Fibroblast of lung (primary cell): ENCODE results near the gene HAUS5. TPM values are rescaled to one million over a fixed set of nuclear protein-coding genes. Genes with fewer than 3 reads are reported as not detected.
A peak's percentile ranks its signal among the peaks of the same experiment; 100 is the strongest.

ENCODE experiments used
- DNase-seq, 2 donors: peaks; one replicate each; pipeline versions ENCODE4 v3.0.0 to v3.0.0-alpha.2; 2010; ENCODE audit warnings: low read depth in 2 of 2
- H2AFZ ChIP-seq: 2 replicates; pipeline ENCODE4 v1.5.1; 2012; ENCODE audit warnings: low read length, control low read depth, inconsistent platforms
- H3K27ac ChIP-seq: 2 replicates; pipeline ENCODE4 v1.5.1; 2011; ENCODE audit warnings: low read length, control low read depth; ENCODE audit not compliant: insufficient read depth
- H3K27me3 ChIP-seq: 2 replicates; pipeline ENCODE4 v1.5.1; 2011; ENCODE audit warnings: mild to moderate bottlenecking, low read length; ENCODE audit not compliant: control insufficient read depth, insufficient read depth
- H3K36me3 ChIP-seq: 2 replicates; pipeline ENCODE4 v1.5.1; 2011; ENCODE audit warnings: low read length; ENCODE audit not compliant: control insufficient read depth, insufficient read depth
- H3K4me1 ChIP-seq: 2 replicates; pipeline ENCODE4 v1.5.1; 2011; ENCODE audit warnings: low read length; ENCODE audit not compliant: control insufficient read depth, insufficient read depth; ENCODE audit errors: extremely low read depth
- H3K4me2 ChIP-seq: 2 replicates; pipeline ENCODE4 v1.5.1; 2011; ENCODE audit warnings: low read length, control low read depth; ENCODE audit not compliant: insufficient read depth; ENCODE audit errors: extremely low read depth
- H3K4me3 ChIP-seq, 4 experiments: fragments of 200-600 bp in 1 of 4; sonication (generic) in 1 of 4; replicated peaks in 1 of 4; 2 replicates each; pipeline ENCODE4 v1.5.1; 2011 to 2016; ENCODE audit warnings: low read length in 4 of 4, low read depth in 3 of 4, mild to moderate bottlenecking in 3 of 4, control low read depth in 2 of 4, inconsistent platforms in 1 of 4, mixed read lengths in 1 of 4; ENCODE audit not compliant: insufficient read depth in 1 of 4; ENCODE audit errors: control extremely low read depth in 1 of 4
- H3K79me2 ChIP-seq: 2 replicates; pipeline ENCODE4 v1.5.1; 2012; ENCODE audit warnings: mild to moderate bottlenecking, low read length, inconsistent platforms; ENCODE audit not compliant: control insufficient read depth, insufficient read depth
- H3K9ac ChIP-seq: 2 replicates; pipeline ENCODE4 v1.5.1; 2011; ENCODE audit warnings: mild to moderate bottlenecking, low read length, control low read depth; ENCODE audit not compliant: insufficient read depth
- H3K9me3 ChIP-seq: 2 replicates; pipeline ENCODE4 v1.5.1; 2012; ENCODE audit warnings: low read depth, low read length; ENCODE audit not compliant: control insufficient read depth, insufficient read depth
- H4K20me1 ChIP-seq: 2 replicates; pipeline ENCODE4 v1.5.1; 2011; ENCODE audit warnings: low read length; ENCODE audit not compliant: control insufficient read depth, insufficient read depth; ENCODE audit errors: extremely low read depth
- CTCF ChIP-seq, 2 donors: IDR thresholded peaks in 1 of 2; conservative IDR thresholded peaks in 1 of 2; 1 replicate in 1 of 2; 2 replicates in 1 of 2; pipeline ENCODE4 v1.5.1; 2011 to 2012; ENCODE audit warnings: low read length in 2 of 2, control low read depth in 1 of 2, inconsistent platforms in 1 of 2, low read depth in 1 of 2, mild to moderate bottlenecking in 1 of 2
- EZH2 ChIP-seq: IDR thresholded peaks from 2 replicates; pipeline ENCODE4 v1.5.1; 2012; ENCODE audit warnings: low read length, control low read depth, mild to moderate bottlenecking; ENCODE audit errors: missing control alignments
- polyA plus RNA-seq, 2 donors: library from polyadenylated mRNA; depleted of rRNA in 1 of 2; stranded (reverse) in 1 of 2; unstranded in 1 of 2; fragments of >200 nt; gene quantifications; 2 replicates each; pipeline ENCODE4 v1.2.1, GENCODE V29; 2011 to 2012; ENCODE audit warnings: missing spikeins in 1 of 2
- total RNA-seq: library from RNA; depleted of rRNA; stranded (reverse); fragments of >200 nt; gene quantifications from 2 replicates; pipeline ENCODE4 v1.2.1, GENCODE V29; 2014

HAUS5 gene
- total and polyA plus RNA-seq, 2 donors (not counting 1 experiment from before 2014, with no cell fraction given), result 2.5 to 4.0 TPM

- H3K36me3 ChIP-seq, result no peaks in the 10 kb centered on the region
- H3K4me1 ChIP-seq, result peaks cover 4% of the 10 kb centered on the region
- H3K9ac ChIP-seq, result peak overlapping the region; percentile 43
- no peaks in the 10 kb centered on the region for H4K20me1 ChIP-seq
- H3K4me3 ChIP-seq, result peak overlapping the region; percentile 57 to 65 (median 58)
- TF ChIP-seq EZH2 (no peak), CTCF (conservative IDR thresholded peaks at IDR 0.05 in 1 of 2, IDR thresholded peaks at IDR 0.05 in 1 of 2; ENCODE audit: low read depth in 1 of 2, low read length in 2 of 2) (no peak)
- H3K27me3 ChIP-seq, result no peaks in the 10 kb centered on the region
- DNase-seq, result peak; percentile 91 to 92
- peak overlapping the region; percentile 83 for H3K4me2 ChIP-seq
- H3K9me3 ChIP-seq, result no peaks in the 10 kb centered on the region
- H2AFZ ChIP-seq, result peak overlapping the region; percentile 89
- peaks cover 9% of the 10 kb centered on the region for H3K79me2 ChIP-seq
- peak overlapping the region; percentile 71 for H3K27ac ChIP-seq
Observed at GRCh38 chr19:35644206-35644986, 31.9 kb downstream of the HAUS5 start.

GRCh38 chr19:35644987-35645679 lies 32.6 kb downstream of the HAUS5 start:
- H3K4me1 ChIP-seq, result peaks cover 4% of the 10 kb centered on the region
- H2AFZ ChIP-seq, result peak overlapping the region; percentile 76
- no peaks in the 10 kb centered on the region for H4K20me1 ChIP-seq
- peak overlapping the region; percentile 83 for H3K4me2 ChIP-seq
- H3K4me3 ChIP-seq, result peak overlapping the region; percentile 39 to 63 (median 48)
- DNase-seq, result peak; percentile 31 to 42
- H3K9me3 ChIP-seq, result no peaks in the 10 kb centered on the region
- TF ChIP-seq CTCF (conservative IDR thresholded peaks at IDR 0.05 in 1 of 2, IDR thresholded peaks at IDR 0.05 in 1 of 2; ENCODE audit: low read depth in 1 of 2, low read length in 2 of 2) (no peak), EZH2 (no peak)
- H3K9ac ChIP-seq, result no peak overlapping the region
- no peaks in the 10 kb centered on the region for H3K27me3 ChIP-seq
- peak overlapping the region; percentile 58 for H3K27ac ChIP-seq
- H3K79me2 ChIP-seq, result peaks cover 12% of the 10 kb centered on the region
- H3K36me3 ChIP-seq, result no peaks in the 10 kb centered on the region

GRCh38 chr19:35645680-35646511 lies 33.4 kb downstream of the HAUS5 start:
- H3K27me3 ChIP-seq, result no peaks in the 10 kb centered on the region
- no peak overlapping the region for H3K4me3 ChIP-seq

More at GRCh38 chr19:35645680-35646511, 33.4 kb downstream of the HAUS5 start:
- Histone ChIP-seq H2AFZ (peak overlapping the region; percentile 5), H3K4me1 (peaks cover 4% of the 10 kb centered on the region), H3K36me3 (no peaks in the 10 kb centered on the region), H4K20me1 (no peaks in the 10 kb centered on the region), H3K9me3 (no peaks in the 10 kb centered on the region), H3K4me2 (no peak overlapping the region), H3K27ac (no peak overlapping the region), H3K79me2 (peaks cover 14% of the 10 kb centered on the region), H3K9ac (no peak overlapping the region)
- TF ChIP-seq EZH2, result no peak
- TF ChIP-seq CTCF (conservative IDR thresholded peaks at IDR 0.05 in 1 of 2, IDR thresholded peaks at IDR 0.05 in 1 of 2; ENCODE audit: low read depth in 1 of 2, low read length in 2 of 2), result no peak
- no peak for DNase-seq
